Activated B cell treated with CpG ODN at 0.5 μM for 24 hours (primary cell): ENCODE measurements around the gene MED13. TPM values are rescaled to one million over a fixed set of nuclear protein-coding genes. Genes with fewer than 3 reads are reported as not detected.
A peak's percentile ranks its signal among the peaks of the same experiment; 100 is the strongest.

Experiments used
- ATAC-seq: fragments of 200-7000 bp; cut with Tn5 transposase; one replicate; pipeline ENCODE4 v1.10.0; 2021; ENCODE audit warnings: low read depth, mild to moderate bottlenecking, moderate library complexity
- CTCF ChIA-PET: fragments of 350-600 bp; sonication (Branson Sonifier 250); formaldehyde crosslinking; loops from one replicate; lab custom pipeline; 2021; ENCODE audit warnings: antibody characterized with exemption; lab: Charles Lee
- POLR2A ChIA-PET: fragments of 350-600 bp; sonication (Branson Sonifier 250); formaldehyde crosslinking; loops from one replicate; lab custom pipeline; 2021; ENCODE audit warnings: antibody characterized with exemption; lab: Charles Lee
- DNase-seq: peaks from one replicate; pipeline ENCODE4 v3.0.0; 2022
- H3K27ac Mint-ChIP-seq: one replicate; pipeline ENCODE4 v1.8.0; 2020; ENCODE audit warnings: mixed read lengths
- H3K27me3 Mint-ChIP-seq: one replicate; pipeline ENCODE4 v1.8.0; 2021; ENCODE audit warnings: mixed read lengths
- H3K36me3 Mint-ChIP-seq: one replicate; pipeline ENCODE4 v1.8.0; 2021; ENCODE audit warnings: low read depth, mixed read lengths
- H3K4me1 Mint-ChIP-seq: one replicate; pipeline ENCODE4 v1.8.0; 2021; ENCODE audit warnings: mixed read lengths
- H3K4me3 Mint-ChIP-seq: one replicate; pipeline ENCODE4 v1.8.0; 2020; ENCODE audit warnings: mild to moderate bottlenecking, mixed read lengths
- H3K9me3 Mint-ChIP-seq: one replicate; pipeline ENCODE4 v1.8.0; 2020; ENCODE audit warnings: mixed read lengths
- CTCF ChIP-seq: fragments of 200-600 bp; IDR thresholded peaks from one replicate; pipeline ENCODE4 v1.8.0; 2022; ENCODE audit warnings: antibody characterized with exemption, mild to moderate bottlenecking
- intact Hi-C: fragments of 100-400 bp; cut with micrococcal nuclease; formaldehyde crosslinking; loops from one replicate; pipeline ENCODE4 v1.15.1; 2024
- total RNA-seq: library from RNA; stranded (reverse); gene quantifications from 2 replicates; pipeline ENCODE4 v1.2.3, GENCODE V29; 2022

Gene MED13
- total RNA-seq, 1 donor from 2014 or later, result 101 TPM

- CTCF ChIA-PET, result no interaction called here
- H3K27ac Mint-ChIP-seq, result no peak overlapping the region
- no peak for DNase-seq
Observed at GRCh38 chr17:61946359-61946758, 118.7 kb downstream of the MED13 start.

GRCh38 chr17:61943117-61943516 is 122.0 kb downstream of the MED13 start:
- DNase-seq (no peak), ATAC-seq (no peak)
- Mint-ChIP-seq H3K27ac (no peak overlapping the region), H3K27me3 (no peaks in the 10 kb centered on the region), H3K36me3 (peaks cover 43% of the 10 kb centered on the region), H3K9me3 (no peaks in the 10 kb centered on the region), H3K4me3 (no peak overlapping the region), H3K4me1 (no peaks in the 10 kb centered on the region)
- CTCF ChIA-PET, result interaction anchor here (1.1 kb wide), 1 partner anchor 167 kb away, joined by 5 read pairs; no protein-coding TSS in a partner anchor
- TF ChIP-seq CTCF, result no peak
- POLR2A ChIA-PET, result no interaction called here
- intact Hi-C loops, result no loop called here

More at GRCh38 chr17:61946359-61946758, 118.7 kb downstream of the MED13 start:
- peaks cover 66% of the 10 kb centered on the region for H3K36me3 Mint-ChIP-seq
- ATAC-seq, result no peak
- no peaks in the 10 kb centered on the region for H3K27me3 Mint-ChIP-seq
- intact Hi-C loops, result no loop called here
- no peaks in the 10 kb centered on the region for H3K9me3 Mint-ChIP-seq
- no peak for TF ChIP-seq CTCF
- no peak overlapping the region for H3K4me3 Mint-ChIP-seq
- no peaks in the 10 kb centered on the region for H3K4me1 Mint-ChIP-seq
- POLR2A ChIA-PET, result no interaction called here

GRCh38 chr17:61942085-61942484 is 123.0 kb downstream of the MED13 start:
- CTCF ChIA-PET, result interaction anchor here (1.1 to 1.3 kb wide), 2 partner anchors 167 to 168 kb away, joined by 4 to 5 read pairs; no protein-coding TSS in a partner anchor

GRCh38 chr17:61928101-61928436 is 137.0 kb downstream of the MED13 start:
- Mint-ChIP-seq H3K9me3 (no peaks in the 10 kb centered on the region), H3K27me3 (no peaks in the 10 kb centered on the region), H3K27ac (peak overlapping the region; percentile 93), H3K36me3 (peaks cover 29% of the 10 kb centered on the region), H3K4me3 (peak overlapping the region; percentile 90), H3K4me1 (peaks cover 17% of the 10 kb centered on the region)
- DNase-seq (no peak), ATAC-seq (peak; percentile 1)
- no peak for TF ChIP-seq CTCF
- ChIA-PET CTCF (no interaction called here), POLR2A (interaction anchor here (1.2 kb wide), 1 partner anchor 137 kb away, joined by 3 read pairs; the partner anchor contains the start of gene MED13)
- intact Hi-C loops, result loop anchor here (1.0 kb wide), 2 partner anchors 65 to 1251 kb away; partner anchors contain the start of genes BCAS3 and BRIP1

More at GRCh38 chr17:61942085-61942484, 123.0 kb downstream of the MED13 start:
- Mint-ChIP-seq H3K36me3 (peaks cover 35% of the 10 kb centered on the region), H3K27me3 (no peaks in the 10 kb centered on the region), H3K9me3 (no peaks in the 10 kb centered on the region), H3K4me3 (no peak overlapping the region), H3K4me1 (no peaks in the 10 kb centered on the region), H3K27ac (no peak overlapping the region)
- no peak for TF ChIP-seq CTCF
- ATAC-seq (no peak), DNase-seq (no peak)
- POLR2A ChIA-PET, result interaction anchor here (0.5 kb wide), 1 partner anchor 17 kb away, joined by 3 read pairs; no protein-coding TSS in a partner anchor
- intact Hi-C loops, result no loop called here

DNA sequence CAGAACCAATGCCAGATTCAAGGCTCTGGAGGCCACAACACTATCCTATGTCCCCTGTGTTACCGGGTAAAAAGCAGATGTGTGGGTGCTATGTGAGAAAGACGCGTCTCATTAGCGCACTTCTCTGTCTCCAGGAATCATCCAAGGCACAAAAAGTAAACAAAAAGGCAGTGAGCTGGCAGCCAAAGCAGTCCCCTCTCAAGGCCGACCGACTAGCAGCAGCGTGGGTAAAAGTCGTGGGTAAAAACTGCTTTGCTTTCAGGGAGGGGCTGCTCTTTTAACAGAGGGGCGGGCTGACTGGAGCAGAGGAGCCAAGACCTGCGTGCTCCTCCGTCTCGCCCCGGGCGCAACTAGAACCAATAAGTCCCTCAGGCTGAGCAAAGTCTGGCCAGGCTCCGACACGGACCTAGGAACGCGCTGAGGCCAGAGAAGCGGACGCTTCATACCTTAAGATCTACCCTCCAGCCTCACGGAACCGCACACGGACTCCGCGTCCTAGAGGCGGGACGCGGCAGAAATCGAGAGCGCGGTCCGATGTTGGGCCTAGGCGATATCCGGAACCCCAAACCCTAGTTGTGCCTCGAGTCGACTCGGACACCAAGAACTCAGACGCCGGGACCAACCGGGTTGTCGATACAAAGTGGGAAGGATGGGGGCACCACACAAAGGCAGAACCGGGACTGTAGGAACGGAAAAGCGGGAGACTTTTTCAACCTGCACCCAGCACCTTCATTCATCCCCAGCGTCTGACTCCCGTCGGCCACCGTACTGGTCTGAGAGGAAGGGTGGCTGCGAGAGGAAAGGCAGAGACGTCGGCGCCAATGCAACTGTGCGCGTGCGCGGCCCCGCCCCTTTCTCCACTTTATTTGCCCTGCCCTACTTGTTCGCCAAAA is 137.6 kb downstream of the MED13 start, which contains the start of gene INTS2:
INTS2 (minus strand) TSS at position 775 of the 893 bp plus-strand sequence. CDS start 1,338 bp downstream, outside the sequence.
- TF ChIP-seq CTCF, result no peak
- H3K4me3 Mint-ChIP-seq, result peak within 1 kb of the TSS; percentile 90
- POLR2A ChIA-PET, result interaction anchor here (0.8 to 1.2 kb wide), 2 partner anchors 65 to 137 kb away, joined by 3 read pairs; partner anchors contain the start of gene MED13
- H3K36me3 Mint-ChIP-seq, result peaks cover 33% of the 10 kb centered on the region
- DNase-seq (peak; percentile 92), ATAC-seq (peak; percentile 92)
- peaks cover 17% of the 10 kb centered on the region for H3K4me1 Mint-ChIP-seq
- CTCF ChIA-PET, result no interaction called here
- intact Hi-C loops, result loop anchor here (1.0 kb wide), 3 partner anchors 64 to 1250 kb away; partner anchors contain the start of genes BCAS3, BRIP1 and MED13
- no peaks in the 10 kb centered on the region for H3K9me3 Mint-ChIP-seq
- H3K27me3 Mint-ChIP-seq, result no peaks in the 10 kb centered on the region
- peak within 1 kb of the TSS; percentile 93 for H3K27ac Mint-ChIP-seq
